Anterior cingulate cortex (tissue), 58 donors: ENCODE results near the gene FBXL3.
A peak's percentile ranks its signal among the peaks of the same experiment; 100 is the strongest.

ENCODE experiments used
- DNase-seq, 58 donors: peaks; one replicate each; lab custom pipeline; 2025; lab: John Stamatoyannopoulos, UW

Gene FBXL3, protein sequence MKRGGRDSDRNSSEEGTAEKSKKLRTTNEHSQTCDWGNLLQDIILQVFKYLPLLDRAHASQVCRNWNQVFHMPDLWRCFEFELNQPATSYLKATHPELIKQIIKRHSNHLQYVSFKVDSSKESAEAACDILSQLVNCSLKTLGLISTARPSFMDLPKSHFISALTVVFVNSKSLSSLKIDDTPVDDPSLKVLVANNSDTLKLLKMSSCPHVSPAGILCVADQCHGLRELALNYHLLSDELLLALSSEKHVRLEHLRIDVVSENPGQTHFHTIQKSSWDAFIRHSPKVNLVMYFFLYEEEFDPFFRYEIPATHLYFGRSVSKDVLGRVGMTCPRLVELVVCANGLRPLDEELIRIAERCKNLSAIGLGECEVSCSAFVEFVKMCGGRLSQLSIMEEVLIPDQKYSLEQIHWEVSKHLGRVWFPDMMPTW

DNA sequence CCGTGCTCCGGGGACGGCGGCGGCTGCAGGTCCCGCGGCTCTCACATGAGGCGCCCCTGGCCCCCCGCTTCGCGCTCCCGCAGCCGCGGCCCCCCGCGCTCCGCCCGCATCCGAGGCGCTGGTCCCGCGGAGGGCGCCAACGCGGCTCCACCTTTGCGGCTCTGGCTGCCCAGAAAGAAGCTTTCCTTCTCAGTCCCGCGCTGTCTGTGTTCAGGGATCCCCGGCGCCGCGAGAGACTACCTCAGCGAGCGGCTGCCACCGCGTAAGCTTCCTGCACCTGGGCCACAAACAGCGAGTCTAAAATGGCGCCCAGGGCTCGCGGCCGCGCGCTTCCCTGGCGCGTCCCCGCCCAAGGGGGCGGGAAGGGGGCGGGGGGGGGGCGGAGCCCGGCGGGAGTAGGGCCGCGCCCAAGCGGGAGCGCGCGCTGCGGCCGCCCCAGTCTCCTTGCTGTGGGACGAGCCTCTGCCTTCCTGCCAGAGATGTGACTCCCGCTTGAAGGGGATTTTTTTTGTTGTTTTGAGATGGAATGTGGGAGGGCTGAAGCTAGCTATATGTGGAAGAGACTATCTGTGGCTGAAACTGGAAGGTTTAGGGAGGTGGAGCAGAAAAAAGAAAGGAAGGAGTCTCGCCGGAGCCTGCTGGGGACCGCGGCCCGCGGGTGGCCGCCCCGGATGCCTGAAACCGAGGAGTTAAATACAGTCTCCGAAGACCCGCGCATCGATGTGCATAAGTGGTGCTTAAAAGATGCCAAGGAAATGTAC, at the start of gene FBXL3:
TSS of gene FBXL3 (minus strand) at position 299 of the 761 bp plus-strand sequence. CDS start 5,299 bp downstream, outside the sequence.
- DNase-seq: peak; percentile 34 to 88 (median 80)

DNA sequence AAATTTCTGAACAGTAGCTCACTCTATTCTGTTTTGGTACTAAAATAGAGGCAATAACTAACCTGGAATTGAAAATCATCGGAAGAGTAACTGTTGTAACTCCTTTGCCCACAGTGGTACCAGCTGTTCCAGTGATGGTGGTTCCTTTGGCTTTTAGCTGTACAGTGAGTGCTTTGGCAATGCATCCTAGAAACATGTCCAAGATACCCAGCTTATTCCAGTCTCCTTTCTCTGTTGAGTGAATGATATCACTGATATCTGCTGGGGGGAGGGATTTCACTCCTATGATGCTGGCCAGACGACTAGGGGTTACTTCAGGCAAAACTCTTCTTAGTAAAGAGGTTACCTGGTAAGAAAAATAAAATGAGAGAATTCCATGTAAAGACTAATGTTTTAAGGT, 40.6 kb upstream of the FBXL3 start:
- no peak for DNase-seq

DNA sequence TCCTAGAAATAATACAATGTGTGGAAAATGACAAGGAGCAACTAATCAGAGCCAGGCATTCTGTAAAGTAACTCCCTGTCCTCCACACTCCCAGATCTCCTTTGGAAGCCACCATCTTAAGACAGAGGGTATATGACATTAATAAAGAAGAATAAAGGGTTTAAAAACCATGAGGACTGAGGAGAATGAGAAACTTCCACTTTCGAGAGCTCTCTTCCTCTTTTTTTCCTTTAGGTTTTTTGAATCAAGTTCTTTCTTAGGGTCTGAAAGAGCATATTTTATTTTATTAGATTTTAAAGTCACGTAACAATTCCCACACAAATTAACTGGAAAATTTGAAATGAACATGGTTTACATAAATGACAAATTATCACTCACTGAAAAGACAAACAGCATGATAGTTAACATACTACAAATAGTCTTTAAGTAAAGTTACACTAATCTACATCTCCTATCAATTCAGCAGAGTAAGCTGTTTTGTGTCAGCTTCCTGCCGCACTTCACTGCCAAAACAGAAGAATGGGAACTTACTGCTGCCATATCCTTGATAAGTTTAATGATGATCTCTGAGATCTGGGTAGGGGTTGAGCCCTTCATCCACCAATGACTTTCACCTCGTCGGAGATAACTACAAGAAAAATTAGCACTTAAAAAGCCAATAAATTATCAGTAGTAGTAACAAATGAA, 38.6 kb upstream of the FBXL3 start:
- DNase-seq: no peak

DNA sequence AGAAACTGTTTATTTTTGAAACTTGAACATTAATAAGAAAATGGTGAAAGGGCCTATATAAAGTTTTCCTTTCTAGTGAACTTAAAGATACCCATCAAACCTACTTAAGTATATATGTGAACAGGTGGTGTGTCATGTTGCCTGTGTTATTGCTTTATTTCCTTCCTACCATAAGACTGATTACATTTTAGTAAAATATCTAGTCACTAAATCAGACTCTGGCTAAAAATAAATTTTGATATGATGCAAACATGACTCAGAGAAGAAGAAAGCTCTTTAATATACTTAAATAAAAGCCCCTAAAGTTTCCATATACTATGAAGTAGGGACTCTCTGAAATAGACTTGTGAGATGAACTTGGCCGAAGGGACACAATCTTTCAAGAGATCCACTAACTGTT, 35.1 kb upstream of the FBXL3 start:
- no peak for DNase-seq

DNA sequence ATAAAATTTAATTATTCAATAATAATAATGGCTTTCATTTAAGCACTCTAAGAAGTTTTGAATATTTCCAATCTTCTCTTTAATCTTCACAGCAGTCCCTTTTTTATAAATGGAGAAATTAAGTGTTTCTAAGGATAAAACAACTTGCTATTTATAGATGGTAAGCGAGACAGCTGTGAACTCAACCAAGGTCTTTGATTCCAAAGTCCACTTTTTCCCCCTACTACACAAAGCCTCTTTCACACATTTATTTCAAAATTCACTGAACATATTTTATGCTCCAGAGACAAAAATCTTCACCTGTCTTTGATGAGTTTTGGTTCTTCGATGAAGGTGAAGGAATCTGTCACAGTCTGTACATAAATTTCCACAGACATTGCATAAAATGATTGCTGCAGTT, 34.4 kb upstream of the FBXL3 start:
- no peak for DNase-seq

DNA sequence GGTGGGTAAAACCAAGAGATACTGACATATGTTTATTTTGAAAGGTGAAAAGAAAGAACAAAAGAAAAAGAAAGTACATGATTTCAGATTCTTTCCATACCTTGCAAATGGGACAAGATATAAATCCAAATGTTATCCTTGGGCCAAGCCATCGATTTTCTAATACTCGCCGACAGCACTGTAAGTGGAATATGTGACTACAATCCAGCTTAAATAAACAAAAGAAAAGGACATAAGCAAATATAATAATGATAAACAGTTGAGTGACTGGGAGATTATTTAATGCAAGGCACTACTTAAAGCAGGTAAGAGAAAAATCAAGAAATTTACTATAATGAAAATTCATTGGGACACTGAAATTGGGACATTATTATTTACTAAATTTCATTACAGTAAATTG, 29.9 kb upstream of the FBXL3 start:
- no peak for DNase-seq

DNA sequence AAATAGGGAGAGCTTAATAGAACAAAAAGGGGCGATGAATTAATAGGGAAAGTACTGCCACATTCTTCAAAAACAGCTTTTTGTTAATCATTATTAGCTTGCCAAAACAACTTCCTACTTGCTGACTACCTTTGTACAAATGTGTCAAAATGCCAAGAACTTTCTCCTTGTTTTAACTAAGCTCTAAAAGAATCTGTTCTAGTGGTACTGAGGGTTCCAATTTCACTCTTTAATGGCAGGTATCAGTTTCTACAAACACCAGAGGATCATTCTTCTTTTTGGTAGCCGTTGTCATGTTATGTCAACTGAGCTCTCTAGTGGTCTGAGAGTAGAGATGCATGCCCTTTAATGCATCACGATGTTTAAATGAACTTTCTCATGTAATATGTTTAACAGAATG, 29.4 kb upstream of the FBXL3 start:
- DNase-seq: no peak

DNA sequence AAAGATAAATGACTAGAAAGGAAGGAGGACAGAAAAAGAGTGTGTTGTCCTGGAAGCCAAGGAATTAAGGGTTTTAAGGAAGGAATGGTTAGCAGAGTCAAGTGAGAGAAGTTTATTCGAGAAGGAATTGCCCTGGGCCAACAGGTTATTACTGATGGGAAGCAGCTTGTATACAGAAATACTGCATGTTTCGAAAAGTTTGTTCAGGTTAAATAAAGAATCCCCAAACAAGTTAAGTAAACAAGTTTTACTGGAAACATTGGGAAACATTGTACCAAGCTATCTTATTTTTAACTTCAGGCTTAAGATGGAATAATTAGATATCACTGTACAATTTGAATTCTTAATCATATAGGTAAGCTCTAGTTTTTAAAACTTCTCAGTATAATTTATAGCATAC, 28.2 kb upstream of the FBXL3 start:
- DNase-seq: no peak

DNA sequence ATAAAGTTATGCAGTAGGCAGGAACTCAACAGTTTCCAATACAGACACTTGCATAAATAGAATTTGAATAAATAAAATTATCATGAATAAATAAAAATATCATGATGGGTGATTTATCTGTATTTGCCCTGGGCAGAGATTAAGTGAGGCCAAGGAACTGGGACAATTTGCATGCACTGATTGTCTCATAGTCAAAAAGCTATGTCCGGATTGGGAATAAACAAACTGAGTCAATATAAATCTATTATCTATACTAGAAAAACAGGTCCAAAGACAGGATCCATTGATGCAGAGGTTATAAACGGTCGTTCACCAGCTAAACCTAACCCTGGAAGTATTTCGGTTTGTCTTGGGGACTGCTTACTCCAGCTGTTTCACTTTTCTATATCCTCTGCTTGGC, 26.2 kb upstream of the FBXL3 start:
- DNase-seq: no peak

DNA sequence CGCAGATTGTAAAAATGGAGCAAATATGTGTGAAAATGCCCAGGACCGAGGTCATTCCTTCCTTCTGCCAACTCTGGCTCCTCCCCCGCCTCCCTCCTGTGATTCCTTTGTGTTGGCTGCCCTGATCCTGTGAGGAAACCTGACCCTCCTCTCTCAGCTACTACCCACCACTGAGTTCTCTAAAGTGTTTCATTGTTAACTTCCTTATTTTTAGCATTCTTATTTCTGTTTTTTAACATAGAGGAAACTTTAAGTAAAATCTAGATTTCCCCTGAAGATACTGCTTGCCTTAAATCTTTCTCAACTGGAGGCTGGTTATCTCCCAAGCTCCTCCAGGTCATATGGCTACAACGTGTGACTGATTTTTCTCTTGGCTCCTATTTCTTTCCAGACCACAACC, 21.7 kb upstream of the FBXL3 start:
- DNase-seq: no peak

DNA sequence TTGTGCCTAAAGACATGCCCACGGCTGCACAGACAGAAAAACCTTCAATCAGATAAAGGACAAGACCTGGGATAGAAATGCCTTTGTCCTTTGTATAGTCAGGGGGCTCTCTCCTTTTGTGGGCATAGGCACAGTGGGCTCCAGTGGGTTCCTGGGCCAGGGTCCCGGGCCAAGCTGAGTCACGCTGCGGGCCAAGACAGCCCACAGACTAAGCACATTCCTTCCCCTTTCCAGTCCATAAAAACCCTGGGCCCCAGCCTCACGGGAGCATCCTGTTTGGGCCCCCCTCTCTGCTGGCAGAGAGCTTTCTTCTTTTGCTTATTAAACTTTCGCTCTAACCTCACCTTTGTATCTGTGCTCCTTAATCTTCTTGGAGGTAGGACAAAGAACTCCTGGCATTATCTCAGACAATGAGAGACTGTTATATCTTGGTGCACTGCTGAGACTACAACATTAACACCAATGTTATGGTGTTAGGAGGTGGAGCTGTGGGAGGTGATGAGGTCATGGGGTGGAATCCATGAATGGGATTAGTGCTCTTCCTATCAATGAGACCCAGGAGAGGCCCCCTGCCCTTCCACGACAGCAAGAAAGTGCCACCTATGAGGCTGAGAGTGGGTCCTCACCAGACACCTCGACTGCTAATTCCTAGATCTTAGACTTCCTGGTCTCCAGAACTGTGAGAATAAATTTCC, 20.8 kb upstream of the FBXL3 start:
- no peak for DNase-seq

DNA sequence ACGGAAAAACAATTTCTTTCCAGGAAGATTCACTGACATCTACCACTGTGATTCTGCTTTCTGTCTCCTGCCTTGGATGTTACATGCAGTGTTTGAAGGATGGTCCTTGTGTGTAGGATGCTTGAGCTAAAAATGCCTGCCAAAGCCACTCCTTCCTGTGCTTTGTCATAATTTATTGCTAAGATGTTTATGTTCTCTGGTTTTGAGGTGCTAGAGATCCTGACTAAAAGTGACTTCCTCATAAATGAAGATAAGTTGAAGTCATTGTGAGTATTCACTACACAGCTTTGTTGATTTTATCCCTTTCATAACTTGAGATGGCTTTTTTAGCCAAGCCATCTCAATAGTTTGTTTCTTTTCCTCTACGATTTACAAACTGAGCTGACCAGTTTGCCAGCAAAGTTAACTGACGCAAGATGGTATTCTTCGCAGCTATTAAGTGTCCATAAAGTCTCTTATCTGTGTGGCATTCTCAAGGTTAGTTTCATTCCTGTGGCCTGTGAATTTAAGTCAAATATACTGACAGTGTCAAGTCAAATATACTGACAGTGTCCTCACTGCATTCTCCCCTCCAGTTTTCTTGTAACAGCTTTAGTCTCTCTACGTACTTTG, 15.7 kb upstream of the FBXL3 start:
- peak in 1 of 58 donors; percentile 20 for DNase-seq

DNA sequence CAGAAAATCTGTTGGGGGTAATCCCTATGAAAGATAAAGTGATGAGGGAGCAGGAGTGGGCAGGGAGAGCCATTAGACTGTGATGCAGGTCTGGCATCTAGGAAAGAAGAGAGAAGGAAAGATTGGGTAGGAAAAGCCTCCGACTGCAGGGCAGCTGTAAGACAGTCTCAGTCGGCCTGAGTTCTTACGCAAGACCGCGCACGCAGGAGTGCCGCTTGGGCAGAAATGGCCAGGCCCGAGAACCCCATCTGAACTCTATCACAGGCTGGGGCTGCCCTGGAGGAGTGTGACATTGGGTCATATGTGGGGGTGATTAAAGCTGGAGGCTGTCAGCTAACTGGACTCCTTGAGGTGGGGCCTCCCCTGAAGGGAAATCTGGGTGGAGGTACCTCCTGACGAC, 13.9 kb upstream of the FBXL3 start:
- no peak for DNase-seq

DNA sequence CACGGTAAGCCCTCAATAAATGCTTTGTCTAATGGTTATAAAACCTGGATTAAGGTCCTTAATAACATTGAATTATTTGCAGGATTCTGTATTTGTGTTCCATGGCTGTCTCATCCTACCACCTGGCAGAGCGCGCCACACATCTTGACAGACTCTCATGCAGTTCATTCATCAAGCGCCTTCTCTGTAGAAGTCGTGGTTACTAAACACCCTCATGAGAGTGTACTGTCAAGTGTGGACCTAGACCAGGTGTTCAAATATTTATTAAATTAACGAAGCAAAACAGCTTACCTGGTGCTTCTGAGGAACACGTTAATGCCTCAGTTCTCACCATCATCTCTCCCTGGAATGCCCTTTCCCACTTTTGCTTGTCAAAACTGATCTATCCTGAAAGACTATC, 13.1 kb upstream of the FBXL3 start:
- no peak for DNase-seq

DNA sequence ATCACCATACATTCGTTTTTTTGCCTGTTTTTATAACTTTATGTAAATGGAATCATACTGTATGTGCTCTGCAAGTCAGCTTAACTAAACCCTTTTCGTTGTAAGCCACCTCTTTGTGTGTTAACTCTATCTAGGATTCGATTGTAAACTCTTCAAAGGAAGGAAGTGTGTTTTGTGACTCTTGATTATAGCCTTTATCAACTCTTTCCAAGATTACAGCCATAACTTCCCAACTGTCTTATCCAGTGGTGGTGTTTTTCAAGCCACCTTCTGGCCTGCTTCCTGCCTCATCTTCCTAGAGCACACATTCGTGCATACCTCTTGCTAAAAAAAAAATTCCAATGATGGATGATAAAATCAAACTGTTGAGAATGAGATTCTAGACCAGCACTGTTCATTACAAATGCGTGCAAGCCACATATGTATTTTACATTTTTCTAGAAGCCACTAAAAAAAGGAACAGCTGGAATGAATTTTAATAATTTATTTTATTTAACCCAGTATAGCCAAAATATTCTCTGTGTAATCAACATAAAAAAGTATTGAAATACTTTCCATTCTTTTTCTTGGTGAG, 12.0 kb upstream of the FBXL3 start:
- no peak for DNase-seq

DNA sequence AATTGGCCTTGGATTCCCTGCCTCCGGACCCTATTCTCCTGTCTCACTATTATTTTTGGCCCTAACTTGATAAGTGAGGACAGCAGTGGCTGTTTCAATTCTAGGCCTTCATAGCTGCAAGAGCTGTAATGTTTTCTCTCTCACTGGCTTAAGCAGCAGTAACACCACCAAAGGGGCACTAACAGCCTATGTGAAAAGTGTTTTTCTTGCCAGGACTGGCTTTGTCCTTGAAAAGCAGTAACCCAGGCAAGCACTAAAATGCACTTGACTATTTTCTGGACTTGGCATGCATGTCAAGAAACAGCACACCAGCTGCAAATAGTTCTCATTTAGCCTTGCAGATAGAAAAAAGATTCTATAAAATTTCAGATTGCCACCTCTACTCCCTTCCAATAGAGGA, 9.3 kb upstream of the FBXL3 start:
- peak in 11 of 58 donors; percentile 11 to 70 (median 23) for DNase-seq

DNA sequence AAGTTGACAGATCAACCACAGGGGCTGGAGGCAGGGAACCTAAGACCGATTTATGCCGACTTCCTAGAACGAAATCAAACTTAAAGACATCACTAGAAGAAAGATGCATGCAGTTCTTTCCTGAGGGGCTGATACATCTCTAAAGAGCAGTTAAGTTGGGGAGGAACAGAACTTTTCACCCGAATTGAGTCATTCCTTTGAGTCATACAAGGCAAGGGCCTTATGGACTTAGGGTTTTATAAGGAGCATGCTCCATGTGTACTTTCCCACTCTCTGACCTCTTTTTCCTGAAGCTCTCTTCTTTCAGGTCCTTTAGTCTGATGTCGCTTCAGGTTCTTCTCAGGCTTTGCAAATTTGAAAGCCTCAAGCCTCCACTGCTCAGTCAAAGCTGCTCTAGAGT, 7.9 kb upstream of the FBXL3 start:
- DNase-seq: no peak

DNA sequence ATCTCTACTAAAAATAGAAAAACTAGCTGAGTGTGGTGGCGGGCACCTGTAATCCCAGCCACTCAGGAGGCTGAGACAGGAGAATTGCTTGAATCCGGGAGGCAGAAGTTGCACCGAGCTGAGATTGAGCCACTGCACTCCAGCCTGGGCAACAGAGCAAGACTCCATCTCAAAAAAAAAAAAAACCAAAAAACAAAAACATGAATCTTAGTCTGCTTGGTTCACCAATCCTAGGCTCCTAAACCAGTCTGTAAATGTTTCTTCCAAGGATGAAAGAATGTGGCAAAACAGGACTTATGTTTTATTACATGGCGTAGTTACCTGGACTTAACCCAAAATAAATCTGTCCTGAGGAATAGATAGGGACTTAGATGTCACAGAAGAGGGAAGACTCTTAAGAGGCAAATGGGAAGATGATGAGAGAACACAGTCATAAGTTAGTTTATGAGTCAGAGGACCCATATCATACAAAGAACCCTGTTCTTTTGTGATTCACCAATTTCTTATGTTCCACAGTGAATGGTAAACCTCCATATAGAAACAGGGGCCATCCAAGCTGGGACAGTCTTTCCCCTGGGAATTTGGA, 6.9 kb upstream of the FBXL3 start:
- no peak for DNase-seq

DNA sequence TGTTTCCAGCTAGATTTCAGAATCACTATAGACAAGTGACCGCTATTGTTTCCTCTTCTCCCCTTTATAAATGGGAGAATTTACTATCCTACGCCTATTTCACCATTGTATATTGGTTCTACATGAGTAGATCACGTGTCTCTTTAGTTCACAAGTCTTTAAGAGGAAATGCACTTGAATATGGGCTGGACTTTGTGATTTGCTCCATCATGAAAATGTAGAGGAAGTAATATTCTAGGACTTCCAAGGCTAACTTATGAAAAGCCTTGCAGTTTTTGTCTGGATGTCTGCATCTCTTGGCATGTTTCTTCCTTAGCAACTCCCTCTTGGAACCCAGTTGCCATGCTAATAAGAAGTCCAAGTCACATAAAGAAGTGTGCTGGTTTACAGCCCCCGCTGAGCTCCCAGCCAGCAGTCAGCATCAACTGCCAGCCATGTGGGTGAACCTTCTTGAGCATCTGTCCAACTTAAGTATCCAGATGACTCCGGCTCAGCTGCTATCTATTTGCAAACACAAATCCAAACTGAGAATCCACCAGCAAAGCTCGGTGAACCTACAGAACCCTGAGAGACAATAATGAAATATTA, 4.8 kb upstream of the FBXL3 start:
- DNase-seq: peak in 20 of 58 donors; percentile 5 to 75 (median 32)
